ENCODE results near the gene RPL10A. TPM values are rescaled to one million over a fixed set of nuclear protein-coding genes. Genes with fewer than 3 reads are reported as not detected.
A peak's percentile ranks its signal among the peaks of the same experiment; 100 is the strongest.

Gene RPL10A
- total and polyA plus RNA-seq, 2 of the 8 experiments (the other 6 are each of a cell fraction or from before 2014, with no cell fraction given): 1,893 to 2,948 TPM

DNA sequence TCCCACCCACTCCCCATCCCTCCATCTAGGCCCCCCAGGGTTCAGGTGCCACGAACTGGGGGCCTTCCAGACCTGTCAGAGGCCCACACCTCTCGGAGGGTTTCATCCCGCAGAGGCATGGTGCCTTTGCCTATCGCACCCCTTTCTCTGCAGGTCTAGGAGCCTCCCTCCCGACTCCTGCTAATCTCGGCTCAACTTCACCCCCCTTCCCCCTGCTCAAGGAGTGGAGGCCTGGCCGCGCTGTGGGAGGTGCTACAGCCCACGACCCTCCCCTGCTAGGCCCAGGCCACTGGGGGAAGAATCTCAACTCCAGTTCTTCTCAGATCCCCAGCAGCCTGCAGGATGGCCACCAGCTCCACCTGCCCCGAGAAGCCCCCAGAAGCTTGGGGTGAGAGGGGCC lies 44.5 kb downstream of the RPL10A start, which contains the start of gene TULP1:
Gene TULP1, minus strand, starts transcription at position 157 of the 400 bp plus-strand sequence. Its CDS starts 38 bp downstream, at position 119.
- no peak for TF ChIP-seq MAFK (IDR thresholded peaks at IDR 0.05; ENCODE audit: low read depth, low read length)
- no peak for TF ChIP-seq RBBP5 (IDR thresholded peaks at IDR 0.05; ENCODE audit: borderline replicate concordance, low read depth, low read length)
- no peak for TF ChIP-seq EGR1 (IDR thresholded peaks at IDR 0.05; ENCODE audit: borderline replicate concordance, low read depth, low read length)
- TF ChIP-seq, protein P1, sequence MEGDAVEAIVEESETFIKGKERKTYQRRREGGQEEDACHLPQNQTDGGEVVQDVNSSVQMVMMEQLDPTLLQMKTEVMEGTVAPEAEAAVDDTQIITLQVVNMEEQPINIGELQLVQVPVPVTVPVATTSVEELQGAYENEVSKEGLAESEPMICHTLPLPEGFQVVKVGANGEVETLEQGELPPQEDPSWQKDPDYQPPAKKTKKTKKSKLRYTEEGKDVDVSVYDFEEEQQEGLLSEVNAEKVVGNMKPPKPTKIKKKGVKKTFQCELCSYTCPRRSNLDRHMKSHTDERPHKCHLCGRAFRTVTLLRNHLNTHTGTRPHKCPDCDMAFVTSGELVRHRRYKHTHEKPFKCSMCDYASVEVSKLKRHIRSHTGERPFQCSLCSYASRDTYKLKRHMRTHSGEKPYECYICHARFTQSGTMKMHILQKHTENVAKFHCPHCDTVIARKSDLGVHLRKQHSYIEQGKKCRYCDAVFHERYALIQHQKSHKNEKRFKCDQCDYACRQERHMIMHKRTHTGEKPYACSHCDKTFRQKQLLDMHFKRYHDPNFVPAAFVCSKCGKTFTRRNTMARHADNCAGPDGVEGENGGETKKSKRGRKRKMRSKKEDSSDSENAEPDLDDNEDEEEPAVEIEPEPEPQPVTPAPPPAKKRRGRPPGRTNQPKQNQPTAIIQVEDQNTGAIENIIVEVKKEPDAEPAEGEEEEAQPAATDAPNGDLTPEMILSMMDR (IDR thresholded peaks at IDR 0.05; ENCODE audit: control extremely low read depth in 1 of 3, insufficient read depth in 1 of 3, low read depth in 1 of 3, low read length in 3 of 3): no peak
- TF ChIP-seq CREB1 (IDR thresholded peaks at IDR 0.05): no peak
- no peak for TF ChIP-seq KDM1A (IDR thresholded peaks at IDR 0.05; ENCODE audit: borderline replicate concordance, low read length)
- Histone ChIP-seq H3K23ac (ENCODE audit: insufficient read length) (no peak within 1 kb of the TSS), H4K20me1 (replicated peaks in 1 of 2; ENCODE audit: control insufficient read depth in 1 of 2, insufficient read depth in 2 of 2, low read length in 2 of 2) (no peaks in the 10 kb centered on the region), H3K79me2 (ENCODE audit: control insufficient read depth in 1 of 2, insufficient read depth in 2 of 2, low read length in 2 of 2) (no peaks in the 10 kb centered on the region), H3K4ac (replicated peaks; ENCODE audit: insufficient read length, low read depth, low read length) (no peak within 1 kb of the TSS), H3K9ac (replicated peaks in 1 of 4; ENCODE audit: extremely low read depth in 1 of 4, low read depth in 3 of 4, low read length in 3 of 4) (no peak within 1 kb of the TSS; a peak in 1 of 7 replicates), H3K4me3 (ENCODE audit: extremely low read depth in 1 of 4, insufficient read depth in 2 of 4, low read depth in 3 of 4, low read length in 4 of 4) (peak within 1 kb of the TSS; percentile 30 to 67 (median 41)), H3K36me3 (ENCODE audit: control insufficient read depth in 2 of 4, insufficient read depth in 4 of 4, low read length in 3 of 4) (no peaks in the 10 kb centered on the region), H2BK5ac (ENCODE audit: low read depth, low read length) (no peak within 1 kb of the TSS), H2BK12ac (ENCODE audit: low read depth, low read length) (no peak within 1 kb of the TSS), H3K56ac (replicated peaks; ENCODE audit: insufficient read length, low read depth, low read length) (peak within 1 kb of the TSS; percentile 6), H3K27ac (ENCODE audit: low read depth, low read length) (no peak within 1 kb of the TSS), H3K18ac (ENCODE audit: extremely low read depth, low read length) (peak within 1 kb of the TSS; percentile 71; the same call in 1 of the 2 replicates), H3K4me1 (replicated peaks in 1 of 4; ENCODE audit: control insufficient read depth in 3 of 4, insufficient read depth in 4 of 4, low read length in 3 of 4) (peaks cover 3 to 27% (median 17%) of the 10 kb centered on the region in 4 experiments), H3K23me2 (ENCODE audit: low read depth, low read length) (no peaks in the 10 kb centered on the region; the same call in 1 of the 2 replicates), H4K8ac (ENCODE audit: extremely low read depth, insufficient read depth, low read length) (peak within 1 kb of the TSS; percentile 82), H2AFZ (ENCODE audit: low read length) (no peak within 1 kb of the TSS; the same call in 1 of the 2 replicates), H2BK20ac (ENCODE audit: low read length) (no peak within 1 kb of the TSS), H2BK15ac (ENCODE audit: low read length) (no peak within 1 kb of the TSS; the same call in 1 of the 2 replicates), H2BK120ac (replicated peaks; ENCODE audit: low read depth, low read length) (no peak within 1 kb of the TSS), H3K9me3 (ENCODE audit: insufficient read depth in 2 of 2, low read depth in 1 of 2, low read length in 1 of 2) (no peaks in the 10 kb centered on the region), H4K91ac (replicated peaks; ENCODE audit: insufficient read length, low read length) (no peak within 1 kb of the TSS), H4K5ac (ENCODE audit: insufficient read length, low read depth, low read length) (no peak within 1 kb of the TSS), H3K14ac (ENCODE audit: insufficient read length) (no peak within 1 kb of the TSS), H3K79me1 (ENCODE audit: low read depth, low read length) (no peaks in the 10 kb centered on the region), H3K4me2 (ENCODE audit: insufficient read depth in 1 of 2, low read depth in 2 of 2, low read length in 2 of 2) (peak within 1 kb of the TSS; percentile 81 to 88), H3K27me3 (replicated peaks in 1 of 4; ENCODE audit: control insufficient read depth in 3 of 4, extremely low read depth in 1 of 4, insufficient read depth in 3 of 4, low read length in 3 of 4) (peaks cover 0 to 17% (median 6%) of the 10 kb centered on the region in 4 experiments; a peak in 5 of 7 replicates), H2AK5ac (ENCODE audit: low read depth, low read length) (no peak within 1 kb of the TSS)
- FAIRE-seq (no peak), DNase-seq (ENCODE audit: low read depth in 1 of 2, low spot score in 2 of 2) (no peak)
- ChIA-PET POLR2A (ENCODE audit: partially characterized antibody) (interaction anchor here (1.0 kb wide), 1 partner anchor 39 kb away, joined by 3 read pairs; no protein-coding TSS in a partner anchor), CTCF (ENCODE audit: partially characterized antibody) (interaction anchor here (0.7 to 1.7 kb wide), 3 partner anchors 11 to 56 kb away, joined by 3 to 6 read pairs (median 3); no protein-coding TSS in a partner anchor)
- WGBS, 2 experiments (ENCODE audit: extremely low coverage in 1 of 2, insufficient coverage in 1 of 2, insufficient read length in 1 of 2, insufficient replicate concordance in 2 of 2, low coverage in 1 of 2, low lambda C conversion rate in 2 of 2, missing lambda C conversion rate in 1 of 2): 53% methylated on average over 9 of the region's 10 CpGs; no CpG with 5 or more reads in 1 of the 2 experiments

Data from H1 (cell line).